ENCODE data around the gene SMCO3.

- TF ChIP-seq, protein P1, sequence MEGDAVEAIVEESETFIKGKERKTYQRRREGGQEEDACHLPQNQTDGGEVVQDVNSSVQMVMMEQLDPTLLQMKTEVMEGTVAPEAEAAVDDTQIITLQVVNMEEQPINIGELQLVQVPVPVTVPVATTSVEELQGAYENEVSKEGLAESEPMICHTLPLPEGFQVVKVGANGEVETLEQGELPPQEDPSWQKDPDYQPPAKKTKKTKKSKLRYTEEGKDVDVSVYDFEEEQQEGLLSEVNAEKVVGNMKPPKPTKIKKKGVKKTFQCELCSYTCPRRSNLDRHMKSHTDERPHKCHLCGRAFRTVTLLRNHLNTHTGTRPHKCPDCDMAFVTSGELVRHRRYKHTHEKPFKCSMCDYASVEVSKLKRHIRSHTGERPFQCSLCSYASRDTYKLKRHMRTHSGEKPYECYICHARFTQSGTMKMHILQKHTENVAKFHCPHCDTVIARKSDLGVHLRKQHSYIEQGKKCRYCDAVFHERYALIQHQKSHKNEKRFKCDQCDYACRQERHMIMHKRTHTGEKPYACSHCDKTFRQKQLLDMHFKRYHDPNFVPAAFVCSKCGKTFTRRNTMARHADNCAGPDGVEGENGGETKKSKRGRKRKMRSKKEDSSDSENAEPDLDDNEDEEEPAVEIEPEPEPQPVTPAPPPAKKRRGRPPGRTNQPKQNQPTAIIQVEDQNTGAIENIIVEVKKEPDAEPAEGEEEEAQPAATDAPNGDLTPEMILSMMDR (IDR thresholded peaks at IDR 0.05): no peak
- TF ChIP-seq POLR2A (IDR thresholded peaks at IDR 0.05): no peak
Measured at GRCh38 chr12:14854586-14855183, 40.7 kb upstream of the SMCO3 start.

Measured in tibial nerve (tissue), 3 donors.